OCI-LY1 (cell line): ENCODE data around the gene CFHR1.

ENCODE experiments used
- CTCF ChIP-seq: fragments of 200-600 bp; sonication (generic), shearing (Covaris generic); IDR thresholded peaks from 2 replicates; pipeline ENCODE4 v1.5.1; 2017; ENCODE audit warnings: mild to moderate bottlenecking, antibody characterized with exemption, low read length, moderate library complexity, mixed read lengths
- EZH2 ChIP-seq: fragments of 200-600 bp; sonication (generic), shearing (Covaris generic); IDR thresholded peaks from 2 replicates; pipeline ENCODE4 v1.8.0; 2017; ENCODE audit warnings: borderline replicate concordance, mixed run types, mild to moderate bottlenecking, antibody characterized with exemption, low read length, moderate library complexity, mixed read lengths

GRCh38 chr1:196858811-196859210 lies 39.3 kb downstream of the CFHR1 start:
- TF ChIP-seq EZH2, result no peak
- no peak for TF ChIP-seq CTCF
